Endothelial cell of umbilical vein (primary cell): ENCODE results near the gene P2RX4. TPM values are rescaled to one million over a fixed set of nuclear protein-coding genes. Genes with fewer than 3 reads are reported as not detected.

Experiments
- BruUV-seq: library from RNA; stranded (reverse); fragments of 400-500 nt; replicated peaks from 2 replicates; lab custom pipeline; 2021; lab: Mats Ljungman, UMichigan
- CTCF ChIA-PET: fragments of 300-600, 350-600 bp; sonication (Branson Sonifier 250); formaldehyde crosslinking; loops from one replicate; lab custom pipeline; 2021; ENCODE audit warnings: antibody characterized with exemption, inconsistent platforms; lab: Charles Lee
- POLR2A ChIA-PET: fragments of 300-600, 350-600 bp; sonication (Branson Sonifier 250); formaldehyde crosslinking; loops from one replicate; lab custom pipeline; 2021; ENCODE audit warnings: antibody characterized with exemption, inconsistent platforms; lab: Charles Lee
- DNase-seq: peaks from one replicate; pipeline ENCODE4 v3.0.0-alpha.2; 2011; ENCODE audit warnings: low read depth, low spot score
- FAIRE-seq: peaks from 2 replicates; lab custom pipeline; 2011; peaks lifted over from hg19 to GRCh38; lab: Jason Lieb, UNC
- H2AFZ ChIP-seq: 2 replicates; pipeline ENCODE4 v1.6.0; 2012; ENCODE audit warnings: low read depth, low read length, control low read depth, inconsistent platforms
- H3K27ac ChIP-seq: 2 replicates; pipeline ENCODE4 v1.5.1; 2011; ENCODE audit warnings: low read depth, mild to moderate bottlenecking, control low read depth, low read length, moderate library complexity; ENCODE audit not compliant: insufficient read depth
- H3K27me3 ChIP-seq, 2 experiments: 2 replicates each; pipeline versions ENCODE4 v1.6.0 to v1.6.1; 2011; ENCODE audit warnings: low read length in 2 of 2, mixed read lengths in 1 of 2; ENCODE audit not compliant: control insufficient read depth in 2 of 2, insufficient read depth in 2 of 2
- H3K36me3 ChIP-seq, 2 experiments: 2 replicates in 1 of 2; 3 replicates in 1 of 2; pipeline ENCODE4 v1.5.1; 2011; ENCODE audit warnings: low read length in 2 of 2, mild to moderate bottlenecking in 1 of 2, moderate library complexity in 1 of 2; ENCODE audit not compliant: control insufficient read depth in 2 of 2, insufficient read depth in 2 of 2; ENCODE audit errors: extremely low read depth in 1 of 2
- H3K4me1 ChIP-seq: 3 replicates; pipeline ENCODE4 v1.5.1; 2011; ENCODE audit warnings: mild to moderate bottlenecking, low read length; ENCODE audit not compliant: control insufficient read depth, insufficient read depth; ENCODE audit errors: extremely low read depth
- H3K4me2 ChIP-seq: 2 replicates; pipeline ENCODE4 v1.6.1; 2011; ENCODE audit warnings: low read length, control low read depth, mixed read lengths; ENCODE audit not compliant: insufficient read depth
- H3K4me3 ChIP-seq, 3 experiments: fragments of 200-600 bp in 1 of 3; sonication (generic), shearing (Covaris generic) in 1 of 3; replicated peaks in 1 of 3; 2 replicates each; pipeline ENCODE4 v1.5.1; 2011 to 2016; ENCODE audit warnings: control low read depth in 3 of 3, low read length in 3 of 3, mild to moderate bottlenecking in 2 of 3, inconsistent platforms in 1 of 3, low read depth in 1 of 3, moderate library complexity in 1 of 3; ENCODE audit not compliant: insufficient read depth in 1 of 3
- H3K79me2 ChIP-seq: 2 replicates; pipeline ENCODE4 v1.6.0; 2012; ENCODE audit warnings: low read length, inconsistent platforms; ENCODE audit not compliant: control insufficient read depth, insufficient read depth
- H3K9ac ChIP-seq: replicated peaks from 2 replicates; pipeline ENCODE3; 2011; ENCODE audit warnings: low read length, control low read depth; ENCODE audit not compliant: insufficient read depth; ENCODE audit errors: extremely low read depth
- H3K9me1 ChIP-seq: replicated peaks from 3 replicates; pipeline ENCODE4 v1.6.0; 2011; ENCODE audit warnings: mild to moderate bottlenecking, low read length; ENCODE audit not compliant: control insufficient read depth, insufficient read depth; ENCODE audit errors: extremely low read depth
- H3K9me3 ChIP-seq: replicated peaks from 2 replicates; pipeline ENCODE4 v1.5.1; 2012; ENCODE audit warnings: low read length, inconsistent platforms; ENCODE audit not compliant: control insufficient read depth, insufficient read depth
- H4K20me1 ChIP-seq: replicated peaks from 2 replicates; pipeline ENCODE3; 2011; ENCODE audit warnings: mild to moderate bottlenecking, low read length; ENCODE audit not compliant: control insufficient read depth, insufficient read depth; ENCODE audit errors: extremely low read depth
- EZH2 ChIP-seq: IDR thresholded peaks from 2 replicates; pipeline ENCODE4 v1.6.1; 2012; ENCODE audit warnings: borderline replicate concordance, low read depth, mild to moderate bottlenecking, moderate library complexity, low read length, inconsistent platforms; ENCODE audit not compliant: severe bottlenecking
- FOS ChIP-seq: IDR thresholded peaks from 2 replicates; pipeline ENCODE4 v1.6.1; 2011; ENCODE audit warnings: mild to moderate bottlenecking, low read length, moderate library complexity, borderline replicate concordance; ENCODE audit not compliant: insufficient read depth
- GATA2 ChIP-seq: IDR thresholded peaks from 2 replicates; pipeline ENCODE4 v1.7.0; 2011; ENCODE audit warnings: low read depth, mild to moderate bottlenecking, moderate library complexity, mixed read lengths, low read length; ENCODE audit not compliant: insufficient read length, insufficient read depth
- JUN ChIP-seq: IDR thresholded peaks from 2 replicates; pipeline ENCODE4 v1.6.1; 2011; ENCODE audit warnings: borderline replicate concordance, low read depth; ENCODE audit not compliant: insufficient read length, insufficient read depth
- MYC ChIP-seq: IDR thresholded peaks from one replicate; pipeline ENCODE4 v1.6.1; 2011; ENCODE audit warnings: mild to moderate bottlenecking, low read depth, low read length
- POLR2A ChIP-seq: IDR thresholded peaks from 2 replicates; pipeline ENCODE4 v1.6.1; 2012; ENCODE audit warnings: low read depth, mild to moderate bottlenecking, control low read depth, low read length
- POLR2AphosphoS5 ChIP-seq: IDR thresholded peaks from 2 replicates; pipeline ENCODE4 v1.6.1; 2012; ENCODE audit warnings: low read depth, mild to moderate bottlenecking, control low read depth, low read length, moderate library complexity; ENCODE audit not compliant: insufficient read depth
- dilution Hi-C: fragments of 300-500 bp; cut with MboI; formaldehyde crosslinking; loops from one replicate; pipeline ENCODE4 v1.15.0; 2019; ENCODE audit warnings: low sequenced_read_pairs; ENCODE audit not compliant: extremely low pct_ligation_motif_present
- intact Hi-C: fragments of 100-400 bp; cut with micrococcal nuclease; formaldehyde crosslinking; loops from one replicate; pipeline ENCODE4 v1.10.0; 2022
- polyA plus RNA-seq, 4 experiments: library from polyadenylated mRNA; depleted of rRNA in 3 of 4; stranded (reverse) in 3 of 4; unstranded in 1 of 4; fragments of >200 nt; gene quantifications; 2 replicates each; pipeline versions ENCODE4 v1.2.1 to v1.2.3, GENCODE V29; 2011 to 2012; ENCODE audit warnings: missing spikeins in 1 of 4
- total RNA-seq: library from RNA; stranded (reverse); gene quantifications from 2 replicates; pipeline ENCODE4 v1.2.3, GENCODE V29; 2021
- TF ChIP-seq, protein P1 (sequence below), 2 donors: IDR thresholded peaks; 1 replicate in 1 of 2; 2 replicates in 1 of 2; pipeline ENCODE4 v1.5.1; 2011; ENCODE audit warnings: low read length in 2 of 2, mild to moderate bottlenecking in 2 of 2, moderate library complexity in 2 of 2, control low read depth in 1 of 2, inconsistent platforms in 1 of 2, low read depth in 1 of 2; ENCODE audit not compliant: insufficient read depth in 1 of 2; ENCODE audit errors: extremely low read depth in 1 of 2
- TF ChIP-seq, protein P2 (sequence below): IDR thresholded peaks from 2 replicates; pipeline ENCODE4 v1.6.1; 2011; ENCODE audit not compliant: insufficient read depth, insufficient read length

The P2RX4 gene
- total and polyA plus RNA-seq, 2 donors (not counting 3 experiments of a cell fraction or from before 2014, with no cell fraction given): 92.8 to 116 TPM

DNA sequence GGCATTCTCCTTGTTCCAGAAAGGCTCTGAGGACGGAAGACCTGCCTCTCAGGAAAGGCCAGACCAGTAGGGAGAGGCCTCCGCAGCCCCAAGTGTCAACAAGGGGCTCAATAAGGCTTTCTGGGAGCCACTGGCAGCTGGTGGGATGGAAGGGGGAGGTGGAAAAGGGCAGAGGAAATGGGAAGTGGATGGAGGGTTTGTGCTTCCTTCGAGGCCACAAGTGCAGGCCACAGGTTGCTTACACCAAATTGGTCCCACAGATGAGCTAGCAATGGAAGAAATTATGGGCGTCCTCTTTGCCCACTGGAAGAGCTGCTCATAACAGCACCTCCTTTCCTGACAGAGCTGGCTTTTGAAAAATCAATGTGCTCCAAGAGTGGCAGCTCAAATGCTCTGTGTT lies 28.2 kb downstream of the P2RX4 start:
- intact Hi-C loops: no loop called here
- TF ChIP-seq GATA2 (no peak), JUN (no peak), EZH2 (no peak), POLR2AphosphoS5 (no peak), POLR2A (no peak), FOS (no peak), MYC (no peak)
- TF ChIP-seq, protein P1, sequence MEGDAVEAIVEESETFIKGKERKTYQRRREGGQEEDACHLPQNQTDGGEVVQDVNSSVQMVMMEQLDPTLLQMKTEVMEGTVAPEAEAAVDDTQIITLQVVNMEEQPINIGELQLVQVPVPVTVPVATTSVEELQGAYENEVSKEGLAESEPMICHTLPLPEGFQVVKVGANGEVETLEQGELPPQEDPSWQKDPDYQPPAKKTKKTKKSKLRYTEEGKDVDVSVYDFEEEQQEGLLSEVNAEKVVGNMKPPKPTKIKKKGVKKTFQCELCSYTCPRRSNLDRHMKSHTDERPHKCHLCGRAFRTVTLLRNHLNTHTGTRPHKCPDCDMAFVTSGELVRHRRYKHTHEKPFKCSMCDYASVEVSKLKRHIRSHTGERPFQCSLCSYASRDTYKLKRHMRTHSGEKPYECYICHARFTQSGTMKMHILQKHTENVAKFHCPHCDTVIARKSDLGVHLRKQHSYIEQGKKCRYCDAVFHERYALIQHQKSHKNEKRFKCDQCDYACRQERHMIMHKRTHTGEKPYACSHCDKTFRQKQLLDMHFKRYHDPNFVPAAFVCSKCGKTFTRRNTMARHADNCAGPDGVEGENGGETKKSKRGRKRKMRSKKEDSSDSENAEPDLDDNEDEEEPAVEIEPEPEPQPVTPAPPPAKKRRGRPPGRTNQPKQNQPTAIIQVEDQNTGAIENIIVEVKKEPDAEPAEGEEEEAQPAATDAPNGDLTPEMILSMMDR (IDR thresholded peaks at IDR 0.05; ENCODE audit: extremely low read depth in 1 of 2, insufficient read depth in 1 of 2, low read depth in 1 of 2, low read length in 2 of 2): no peak
- TF ChIP-seq, protein P2, sequence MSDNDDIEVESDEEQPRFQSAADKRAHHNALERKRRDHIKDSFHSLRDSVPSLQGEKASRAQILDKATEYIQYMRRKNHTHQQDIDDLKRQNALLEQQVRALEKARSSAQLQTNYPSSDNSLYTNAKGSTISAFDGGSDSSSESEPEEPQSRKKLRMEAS: no peak
- dilution Hi-C loops: no loop called here
- Histone ChIP-seq H3K9me1 (no peaks in the 10 kb centered on the region), H3K9me3 (no peaks in the 10 kb centered on the region), H3K4me2 (no peak overlapping the region), H3K79me2 (no peaks in the 10 kb centered on the region), H3K36me3 (peaks cover 0 to 23% of the 10 kb centered on the region in 2 experiments), H3K27ac (no peak overlapping the region), H4K20me1 (no peaks in the 10 kb centered on the region), H3K4me1 (peaks cover 14% of the 10 kb centered on the region), H2AFZ (no peak overlapping the region), H3K9ac (no peak overlapping the region), H3K27me3 (no peaks in the 10 kb centered on the region), H3K4me3 (no peak overlapping the region)
- CTCF ChIA-PET: interaction anchor here (0.6 to 1.9 kb wide), 5 partner anchors 11 to 232 kb away, joined by 3 to 7 read pairs (median 3); no protein-coding TSS in a partner anchor
- DNase-seq (no peak), FAIRE-seq (no peak)
- POLR2A ChIA-PET: interaction anchor here (1.0 kb wide), 1 partner anchor 13 kb away, joined by 3 read pairs; no protein-coding TSS in a partner anchor
- BruUV-seq: no TSS peak
